SH-SY5Y (cell line): ENCODE results near the gene OR6B3.

Experiments
- GATA2 ChIP-seq: IDR thresholded peaks from 2 replicates; pipeline ENCODE4 v1.6.1; 2011; ENCODE audit warnings: mild to moderate bottlenecking, low read depth, low read length
- GATA3 ChIP-seq: IDR thresholded peaks from 2 replicates; pipeline ENCODE4 v1.6.1; 2011; ENCODE audit warnings: low read depth, mild to moderate bottlenecking, low read length, moderate library complexity

Gene OR6B3

DNA sequence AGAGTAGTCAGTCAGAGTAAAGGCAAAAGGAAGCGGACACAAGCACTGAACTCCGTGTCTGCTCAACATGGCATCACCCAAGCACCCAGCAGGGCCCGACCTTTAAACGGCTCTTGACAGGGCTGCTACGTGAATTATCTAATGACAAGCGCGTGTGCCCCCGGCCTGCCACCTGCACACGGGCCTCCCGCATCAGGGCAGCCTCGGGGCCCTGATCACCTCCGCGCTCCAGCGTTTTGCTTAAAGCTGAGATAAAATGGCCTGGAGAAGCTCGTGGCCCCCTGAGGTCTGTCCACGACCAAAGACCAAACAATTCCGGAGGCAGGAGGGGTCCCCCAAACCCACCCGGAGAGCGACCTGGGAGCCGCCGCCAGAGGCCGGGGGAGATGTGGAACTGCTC, 28.6 kb downstream of the OR6B3 start:
- no peak for TF ChIP-seq GATA3
- no peak for TF ChIP-seq GATA2

DNA sequence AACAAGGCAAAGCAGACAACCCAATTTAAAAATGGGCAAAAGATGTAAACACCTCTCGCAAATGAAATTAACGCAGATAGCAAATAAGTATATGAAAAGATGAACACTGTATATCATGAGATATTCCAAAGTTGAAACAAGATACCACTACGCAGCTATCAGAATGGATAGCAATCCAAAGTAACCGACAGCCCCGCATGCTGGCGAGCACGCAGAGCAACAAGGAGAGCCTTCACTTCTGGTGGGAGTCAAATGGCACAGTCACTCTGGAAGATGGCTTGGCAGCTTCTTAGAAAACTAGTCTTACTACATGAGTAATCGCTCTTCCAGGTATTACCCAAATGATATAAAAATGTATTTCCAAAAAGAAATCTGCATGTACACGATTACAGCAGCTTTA, 29.5 kb downstream of the OR6B3 start:
- TF ChIP-seq GATA2 = no peak
- TF ChIP-seq GATA3 = no peak

DNA sequence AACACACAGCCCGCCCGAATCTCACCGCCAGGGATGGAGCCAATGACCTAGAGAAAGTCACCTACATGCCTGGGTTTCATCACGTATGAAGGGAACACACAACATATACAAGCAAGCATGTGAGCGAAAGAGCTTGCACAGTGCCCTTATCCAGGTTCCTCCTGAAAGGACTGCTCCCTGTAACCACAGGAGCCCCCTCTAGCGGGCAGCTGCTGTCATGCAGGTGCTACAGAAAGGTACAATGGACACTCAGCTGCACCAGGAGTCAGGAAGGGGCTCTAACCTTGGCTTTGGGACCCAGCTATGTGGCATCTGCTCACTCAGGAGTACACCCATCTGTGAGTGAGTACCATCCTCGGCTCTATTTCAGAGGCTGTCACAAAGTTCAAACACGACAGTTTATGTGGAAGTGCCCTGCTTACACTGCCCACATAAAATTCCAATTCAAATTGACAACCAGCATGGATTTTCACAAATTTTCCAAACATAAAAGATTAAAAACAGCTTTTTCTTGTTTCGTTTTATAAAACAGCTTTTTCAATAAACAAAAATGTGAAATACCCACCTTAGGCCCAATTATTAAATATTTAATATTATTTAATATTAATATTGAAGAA, 31.7 kb downstream of the OR6B3 start:
- TF ChIP-seq GATA2 (no peak), GATA3 (no peak)

DNA sequence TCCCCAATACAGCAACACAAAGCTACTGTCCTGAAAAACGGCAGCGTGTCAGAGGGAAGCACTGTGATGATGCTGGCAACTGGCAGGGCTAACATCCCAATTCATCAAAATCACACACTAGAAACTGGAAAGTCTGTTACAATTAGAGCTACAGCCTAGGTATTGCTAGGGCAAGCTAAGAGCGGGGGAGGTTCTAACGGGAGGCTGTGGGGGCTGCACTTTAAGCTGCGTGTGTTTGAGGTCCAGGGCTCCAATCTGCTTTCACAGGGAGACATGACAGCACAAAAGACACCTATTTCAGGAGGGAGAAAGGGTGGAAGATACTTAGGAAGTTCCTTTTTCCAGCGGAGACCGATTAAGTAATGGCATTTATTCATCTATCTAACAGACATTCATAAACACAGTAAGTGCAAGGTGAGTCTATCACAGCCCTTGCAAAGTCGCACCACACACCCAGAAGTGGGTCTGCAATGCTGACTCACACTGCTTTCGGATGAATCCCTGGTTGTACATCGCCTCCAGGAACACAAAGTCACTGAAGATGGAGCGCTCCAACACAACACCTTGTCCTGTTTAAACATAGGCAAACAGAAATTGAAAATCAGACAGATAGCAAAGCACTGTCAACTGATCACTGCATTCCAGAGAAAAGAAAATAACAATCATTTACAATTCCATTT, 35.1 kb downstream of the OR6B3 start:
- TF ChIP-seq GATA3 (no peak), GATA2 (no peak)

DNA sequence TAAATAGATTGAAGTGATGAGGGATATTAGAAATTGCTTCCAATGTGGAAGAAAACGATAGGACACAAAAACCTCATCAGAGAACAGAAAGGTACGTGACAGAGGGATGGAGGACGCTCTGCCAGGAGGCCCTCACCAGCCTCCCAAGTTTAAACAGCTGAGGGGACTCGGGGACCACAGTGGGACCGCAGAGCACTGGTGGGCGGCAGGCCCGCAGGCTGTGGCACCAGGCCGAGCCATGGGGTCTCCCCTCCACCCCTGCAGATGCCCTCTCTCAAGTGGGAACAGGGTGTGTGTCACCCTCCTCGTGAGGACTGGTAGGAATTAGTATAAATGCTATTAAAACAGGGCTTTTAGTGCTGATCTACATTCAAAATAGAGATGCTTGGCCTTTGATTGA, 39.0 kb downstream of the OR6B3 start:
- no peak for TF ChIP-seq GATA2
- no peak for TF ChIP-seq GATA3

DNA sequence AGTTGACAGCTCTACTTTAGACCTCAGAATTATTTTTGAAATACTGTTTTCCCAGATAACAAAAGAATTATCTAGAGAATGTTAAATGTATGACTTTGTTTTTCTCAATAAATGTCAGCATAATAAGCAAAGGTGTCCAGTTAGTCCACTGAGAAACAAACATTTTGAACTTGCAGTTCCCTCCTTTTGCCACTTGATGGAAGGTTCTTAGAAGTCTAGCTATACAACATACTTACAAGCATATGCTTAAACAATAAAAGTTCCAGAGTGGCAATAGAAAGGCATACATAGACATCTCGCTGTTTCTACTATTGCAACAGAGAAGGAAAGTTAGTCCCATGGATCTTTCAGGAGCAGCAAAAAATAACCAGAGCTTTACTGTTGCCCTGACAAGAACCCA, 40.0 kb downstream of the OR6B3 start:
- no peak for TF ChIP-seq GATA3
- no peak for TF ChIP-seq GATA2

DNA sequence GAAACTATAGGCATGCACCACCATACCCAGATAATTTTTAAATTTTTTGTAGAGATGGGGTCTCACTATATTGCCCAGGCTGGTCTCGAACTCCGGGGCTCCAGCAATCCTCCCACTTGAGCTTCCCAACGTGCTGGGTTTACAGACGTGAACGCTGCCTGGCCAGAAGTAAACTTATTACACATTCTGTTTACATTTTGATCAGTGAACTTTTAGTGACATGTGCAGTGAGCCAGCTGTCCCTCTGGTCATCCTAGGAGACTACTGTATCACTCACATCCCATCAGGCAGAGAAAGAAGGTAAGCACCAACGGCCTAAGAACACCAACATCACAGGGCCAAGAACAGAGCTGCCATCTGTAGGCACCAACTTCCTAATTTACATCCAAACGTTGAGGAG, 50.3 kb downstream of the OR6B3 start:
- no peak for TF ChIP-seq GATA2
- TF ChIP-seq GATA3 = no peak

DNA sequence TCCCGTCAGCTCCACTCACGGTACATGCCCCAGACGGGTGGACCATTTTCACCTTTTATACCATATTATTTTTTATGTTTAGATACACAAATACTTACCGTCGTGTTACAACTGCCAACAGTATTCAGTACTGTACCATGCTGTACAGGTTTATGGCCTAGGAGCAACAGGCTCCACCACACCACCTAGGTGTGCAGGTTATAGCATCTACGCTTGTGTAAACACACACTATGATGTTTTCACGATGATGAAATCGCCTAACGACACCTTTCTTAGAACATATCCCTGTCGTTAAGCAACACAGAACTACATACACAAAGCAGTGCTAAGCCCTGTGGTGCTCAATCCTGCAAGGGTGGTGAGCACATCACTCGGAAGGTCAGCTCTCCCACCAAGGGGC, 52.6 kb downstream of the OR6B3 start:
- TF ChIP-seq GATA3 (no peak), GATA2 (no peak)

DNA sequence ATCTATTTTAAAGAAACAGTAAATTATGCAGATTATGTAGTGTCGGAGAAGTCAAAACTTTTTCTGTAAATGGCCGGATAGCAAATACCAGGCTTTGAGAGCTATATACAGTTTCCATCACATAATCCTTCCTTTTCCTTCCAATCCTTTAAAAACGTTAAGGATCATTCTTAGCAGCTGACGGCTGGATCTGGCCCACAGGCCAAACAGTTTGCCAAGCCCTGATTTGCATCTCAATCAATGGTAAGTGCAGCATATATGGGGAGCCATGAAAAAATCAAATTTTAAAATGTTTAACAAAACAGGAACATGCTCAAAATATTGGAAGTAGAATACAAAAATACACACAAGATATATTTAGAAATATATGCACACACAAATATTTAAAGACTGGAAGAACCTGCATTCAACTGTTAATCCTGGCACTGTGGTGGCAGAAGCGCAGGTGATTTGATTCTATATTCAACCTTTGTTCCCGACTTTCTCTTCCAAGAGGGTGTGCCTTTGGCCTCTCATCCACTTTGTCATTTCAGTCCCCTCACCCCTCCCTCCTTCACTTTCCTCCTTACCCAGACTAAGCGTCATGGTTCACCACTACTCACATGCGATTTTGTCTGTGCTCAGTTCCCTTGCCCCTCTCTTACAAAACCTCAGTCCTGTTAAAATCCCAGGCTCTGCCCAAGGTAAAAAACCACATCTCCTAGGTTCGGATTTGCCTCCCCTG, 55.5 kb downstream of the OR6B3 start:
- no peak for TF ChIP-seq GATA2
- no peak for TF ChIP-seq GATA3
